HepG2 (cell line): ENCODE data around the gene POLR2J. TPM values are rescaled to one million over a fixed set of nuclear protein-coding genes. Genes with fewer than 3 reads are reported as not detected.

Source experiments
- SRSF1 ChIP-seq: fragments of 200-400 bp; formaldehyde crosslinking; optimal IDR thresholded peaks from 2 replicates; pipeline ENCODE3; 2017; ENCODE audit warnings: mild to moderate bottlenecking, low read depth, low read length, moderate library complexity
- STAG1 ChIP-seq: sonication (generic); formaldehyde crosslinking; IDR thresholded peaks from 2 replicates; pipeline ENCODE4 v1.4.0; 2020; ENCODE audit warnings: missing genetic modification reagents
- ZBTB7A ChIP-seq: sonication (generic); formaldehyde crosslinking; IDR thresholded peaks from 2 replicates; pipeline ENCODE4 v1.8.0; 2022; ENCODE audit warnings: mild to moderate bottlenecking, missing genetic modification reagents
- ZNF800 ChIP-seq: sonication (generic); formaldehyde crosslinking; IDR thresholded peaks from 2 replicates; pipeline ENCODE4 v1.4.0; 2020; ENCODE audit warnings: missing genetic modification reagents
- polyA plus RNA-seq, 8 experiments: library from polyadenylated mRNA; depleted of rRNA in 3 of 8; stranded (reverse) in 7 of 8; unstranded in 1 of 8; fragments of >200 nt; fragmentation: Illumina TruSeq in 4 of 8; extraction: Trizol in 4 of 8; gene quantifications; 2 replicates each; pipeline versions ENCODE4 v1.2.1 to v1.2.3, GENCODE V29; 2011 to 2016; ENCODE audit warnings: low read depth in 4 of 8, missing spikeins in 1 of 8, mixed read lengths in 1 of 8; ENCODE audit not compliant: insufficient read depth in 1 of 8
- total RNA-seq, 5 experiments: library from RNA; depleted of rRNA; stranded (reverse); fragments of >200 nt; fragmentation: Illumina TruSeq; extraction: Trizol; gene quantifications; 2 replicates each; pipeline ENCODE4 v1.2.3, GENCODE V29; 2016; ENCODE audit warnings: low read depth in 1 of 5
- TF ChIP-seq, protein P1 (sequence below), 2 experiments: fragments of 450-650 bp in 1 of 2; sonication (generic) in 1 of 2; formaldehyde crosslinking in 1 of 2; IDR thresholded peaks; 2 replicates each; pipeline versions ENCODE4 v1.6.1 to v1.8.0; 2016 to 2022; ENCODE audit warnings: antibody characterized with exemption in 1 of 2, mild to moderate bottlenecking in 1 of 2, missing genetic modification reagents in 1 of 2
- TF ChIP-seq, protein P2 (sequence below): sonication (generic); formaldehyde crosslinking; IDR thresholded peaks from 2 replicates; pipeline ENCODE4 v1.4.0; 2020; ENCODE audit warnings: mild to moderate bottlenecking, missing genetic modification reagents, borderline replicate concordance

The POLR2J gene
- total and polyA plus RNA-seq, 2 of the 13 experiments (the other 11 are each of a cell fraction or from before 2014, with no cell fraction given) = 41.2 to 71.4 TPM

- TF ChIP-seq, protein P1, sequence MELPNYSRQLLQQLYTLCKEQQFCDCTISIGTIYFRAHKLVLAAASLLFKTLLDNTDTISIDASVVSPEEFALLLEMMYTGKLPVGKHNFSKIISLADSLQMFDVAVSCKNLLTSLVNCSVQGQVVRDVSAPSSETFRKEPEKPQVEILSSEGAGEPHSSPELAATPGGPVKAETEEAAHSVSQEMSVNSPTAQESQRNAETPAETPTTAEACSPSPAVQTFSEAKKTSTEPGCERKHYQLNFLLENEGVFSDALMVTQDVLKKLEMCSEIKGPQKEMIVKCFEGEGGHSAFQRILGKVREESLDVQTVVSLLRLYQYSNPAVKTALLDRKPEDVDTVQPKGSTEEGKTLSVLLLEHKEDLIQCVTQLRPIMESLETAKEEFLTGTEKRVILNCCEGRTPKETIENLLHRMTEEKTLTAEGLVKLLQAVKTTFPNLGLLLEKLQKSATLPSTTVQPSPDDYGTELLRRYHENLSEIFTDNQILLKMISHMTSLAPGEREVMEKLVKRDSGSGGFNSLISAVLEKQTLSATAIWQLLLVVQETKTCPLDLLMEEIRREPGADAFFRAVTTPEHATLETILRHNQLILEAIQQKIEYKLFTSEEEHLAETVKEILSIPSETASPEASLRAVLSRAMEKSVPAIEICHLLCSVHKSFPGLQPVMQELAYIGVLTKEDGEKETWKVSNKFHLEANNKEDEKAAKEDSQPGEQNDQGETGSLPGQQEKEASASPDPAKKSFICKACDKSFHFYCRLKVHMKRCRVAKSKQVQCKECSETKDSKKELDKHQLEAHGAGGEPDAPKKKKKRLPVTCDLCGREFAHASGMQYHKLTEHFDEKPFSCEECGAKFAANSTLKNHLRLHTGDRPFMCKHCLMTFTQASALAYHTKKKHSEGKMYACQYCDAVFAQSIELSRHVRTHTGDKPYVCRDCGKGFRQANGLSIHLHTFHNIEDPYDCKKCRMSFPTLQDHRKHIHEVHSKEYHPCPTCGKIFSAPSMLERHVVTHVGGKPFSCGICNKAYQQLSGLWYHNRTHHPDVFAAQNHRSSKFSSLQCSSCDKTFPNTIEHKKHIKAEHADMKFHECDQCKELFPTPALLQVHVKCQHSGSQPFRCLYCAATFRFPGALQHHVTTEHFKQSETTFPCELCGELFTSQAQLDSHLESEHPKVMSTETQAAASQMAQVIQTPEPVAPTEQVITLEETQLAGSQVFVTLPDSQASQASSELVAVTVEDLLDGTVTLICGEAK (IDR thresholded peaks at IDR 0.05) = no peak
- TF ChIP-seq, protein P1 (CRISPR knock-in tag; IDR thresholded peaks at IDR 0.05) = no peak
- TF ChIP-seq ZBTB7A (CRISPR knock-in tag) (0 out of 2 replicates have a peak, but pooled peaks have one; percentile 40), STAG1 (peak; percentile 63), SRSF1 (peak; percentile 40), ZNF800 (CRISPR knock-in tag) (0 out of 2 replicates have a peak, but pooled peaks have one; percentile 50)
- TF ChIP-seq, protein P2, sequence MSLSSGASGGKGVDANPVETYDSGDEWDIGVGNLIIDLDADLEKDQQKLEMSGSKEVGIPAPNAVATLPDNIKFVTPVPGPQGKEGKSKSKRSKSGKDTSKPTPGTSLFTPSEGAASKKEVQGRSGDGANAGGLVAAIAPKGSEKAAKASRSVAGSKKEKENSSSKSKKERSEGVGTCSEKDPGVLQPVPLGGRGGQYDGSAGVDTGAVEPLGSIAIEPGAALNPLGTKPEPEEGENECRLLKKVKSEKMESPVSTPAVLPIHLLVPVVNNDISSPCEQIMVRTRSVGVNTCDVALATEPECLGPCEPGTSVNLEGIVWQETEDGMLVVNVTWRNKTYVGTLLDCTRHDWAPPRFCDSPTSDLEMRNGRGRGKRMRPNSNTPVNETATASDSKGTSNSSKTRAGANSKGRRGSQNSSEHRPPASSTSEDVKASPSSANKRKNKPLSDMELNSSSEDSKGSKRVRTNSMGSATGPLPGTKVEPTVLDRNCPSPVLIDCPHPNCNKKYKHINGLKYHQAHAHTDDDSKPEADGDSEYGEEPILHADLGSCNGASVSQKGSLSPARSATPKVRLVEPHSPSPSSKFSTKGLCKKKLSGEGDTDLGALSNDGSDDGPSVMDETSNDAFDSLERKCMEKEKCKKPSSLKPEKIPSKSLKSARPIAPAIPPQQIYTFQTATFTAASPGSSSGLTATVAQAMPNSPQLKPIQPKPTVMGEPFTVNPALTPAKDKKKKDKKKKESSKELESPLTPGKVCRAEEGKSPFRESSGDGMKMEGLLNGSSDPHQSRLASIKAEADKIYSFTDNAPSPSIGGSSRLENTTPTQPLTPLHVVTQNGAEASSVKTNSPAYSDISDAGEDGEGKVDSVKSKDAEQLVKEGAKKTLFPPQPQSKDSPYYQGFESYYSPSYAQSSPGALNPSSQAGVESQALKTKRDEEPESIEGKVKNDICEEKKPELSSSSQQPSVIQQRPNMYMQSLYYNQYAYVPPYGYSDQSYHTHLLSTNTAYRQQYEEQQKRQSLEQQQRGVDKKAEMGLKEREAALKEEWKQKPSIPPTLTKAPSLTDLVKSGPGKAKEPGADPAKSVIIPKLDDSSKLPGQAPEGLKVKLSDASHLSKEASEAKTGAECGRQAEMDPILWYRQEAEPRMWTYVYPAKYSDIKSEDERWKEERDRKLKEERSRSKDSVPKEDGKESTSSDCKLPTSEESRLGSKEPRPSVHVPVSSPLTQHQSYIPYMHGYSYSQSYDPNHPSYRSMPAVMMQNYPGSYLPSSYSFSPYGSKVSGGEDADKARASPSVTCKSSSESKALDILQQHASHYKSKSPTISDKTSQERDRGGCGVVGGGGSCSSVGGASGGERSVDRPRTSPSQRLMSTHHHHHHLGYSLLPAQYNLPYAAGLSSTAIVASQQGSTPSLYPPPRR (CRISPR knock-in tag) = no peak
Observed at GRCh38 chr7:102451371-102452054, 27.2 kb downstream of the POLR2J start (continued).
